Measurements from ENCODE around the gene DECR2. TPM values are rescaled to one million over a fixed set of nuclear protein-coding genes. Genes with fewer than 3 reads are reported as not detected.
A peak's percentile ranks its signal among the peaks of the same experiment; 100 is the strongest.

DECR2 gene
- total RNA-seq, 1 experiment from 2014 or later, result 17.1 TPM

- ChIA-PET POLR2A (interaction anchor here (0.7 kb wide), 1 partner anchor 12 kb away, joined by 3 read pairs; the partner anchor contains the start of gene DECR2), RAD21 (ENCODE audit: low non-redundant PET in 1 of 2, low total read pairs in 2 of 2, uncharacterized antibody in 2 of 2, unreplicated experiment in 2 of 2) (no interaction called here), CTCF (no interaction called here)
- Histone ChIP-seq H2AFZ (ENCODE audit: low read depth, low read length, poor library complexity, severe bottlenecking) (no peak overlapping the region), H3K4me1 (ENCODE audit: control insufficient read depth in 1 of 2, insufficient read depth in 2 of 2, low read length in 2 of 2) (peaks cover 0 to under 1% of the 10 kb centered on the region in 2 experiments; a peak in 1 of 4 replicates), H3K27ac (ENCODE audit: low read depth, low read length) (no peak overlapping the region), H3K9me2 (ENCODE audit: insufficient read depth) (no peaks in the 10 kb centered on the region), H3K27me3 (ENCODE audit: insufficient read depth, low read length) (no peaks in the 10 kb centered on the region), H3K9me3 (ENCODE audit: control insufficient read depth in 1 of 2, insufficient read depth in 1 of 2, low read depth in 1 of 2, low read length in 2 of 2) (no peaks in the 10 kb centered on the region; a peak in 1 of 4 replicates), H3K79me2 (ENCODE audit: insufficient read depth, low read length) (no peaks in the 10 kb centered on the region), H3K4me2 (ENCODE audit: low read length) (no peak overlapping the region), H3K4me3 (replicated peaks in 1 of 2; ENCODE audit: low read depth in 1 of 2, low read length in 2 of 2) (no peak overlapping the region), H3K36me3 (ENCODE audit: control insufficient read depth in 1 of 2, insufficient read depth in 2 of 2, low read length in 2 of 2) (no peaks in the 10 kb centered on the region), H3K9ac (ENCODE audit: low read length) (no peak overlapping the region), H4K20me1 (ENCODE audit: insufficient read depth) (no peaks in the 10 kb centered on the region)
- ATAC-seq, result no peak
- no peak for TF ChIP-seq SP1 (IDR thresholded peaks at IDR 0.05; ENCODE audit: low read depth)
- TF ChIP-seq, protein P1, sequence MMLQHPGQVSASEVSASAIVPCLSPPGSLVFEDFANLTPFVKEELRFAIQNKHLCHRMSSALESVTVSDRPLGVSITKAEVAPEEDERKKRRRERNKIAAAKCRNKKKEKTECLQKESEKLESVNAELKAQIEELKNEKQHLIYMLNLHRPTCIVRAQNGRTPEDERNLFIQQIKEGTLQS (IDR thresholded peaks at IDR 0.05), result no peak
- intact Hi-C loops (cut with micrococcal nuclease), result no loop called here
- BruUV-seq (replicated peaks), result no TSS peak
- no peak for DNase-seq (ENCODE audit: low read depth, low spot score)
Measured at GRCh38 chr16:389352-389751, 12.3 kb upstream of the DECR2 start.

DNA sequence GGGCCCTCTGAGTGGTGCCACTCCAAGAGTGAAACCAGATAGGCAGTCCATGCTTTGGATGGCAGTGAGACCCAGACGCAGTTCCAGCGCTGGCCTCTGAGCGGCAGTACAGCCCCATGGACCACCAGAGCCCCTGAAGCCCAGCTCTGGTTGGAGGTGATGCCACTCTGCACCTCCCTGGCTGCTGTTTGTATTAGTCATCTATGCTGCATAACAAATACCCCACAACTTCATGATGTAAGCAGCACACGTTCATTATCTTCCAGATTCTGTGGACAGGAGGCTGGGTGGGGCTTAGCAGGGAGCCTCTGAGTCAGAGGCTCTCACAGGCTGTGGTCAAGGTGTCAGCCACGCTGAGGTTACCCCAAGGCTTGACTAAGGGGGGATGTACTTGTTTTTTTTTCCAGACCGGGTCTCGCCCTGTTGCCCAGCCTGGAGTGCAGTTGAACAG is 9.8 kb upstream of the DECR2 start:
- Histone ChIP-seq H3K9me3 (ENCODE audit: control insufficient read depth in 1 of 2, insufficient read depth in 1 of 2, low read depth in 1 of 2, low read length in 2 of 2) (no peaks in the 10 kb centered on the region; a peak in 1 of 4 replicates), H2AFZ (ENCODE audit: low read depth, low read length, poor library complexity, severe bottlenecking) (no peak overlapping the region), H3K4me1 (ENCODE audit: control insufficient read depth in 1 of 2, insufficient read depth in 2 of 2, low read length in 2 of 2) (peaks cover 3 to 9% of the 10 kb centered on the region in 2 experiments; a peak in 2 of 4 replicates), H3K9ac (ENCODE audit: low read length) (no peak overlapping the region), H3K27me3 (ENCODE audit: insufficient read depth, low read length) (no peaks in the 10 kb centered on the region), H3K79me2 (ENCODE audit: insufficient read depth, low read length) (no peaks in the 10 kb centered on the region), H3K36me3 (ENCODE audit: control insufficient read depth in 1 of 2, insufficient read depth in 2 of 2, low read length in 2 of 2) (no peaks in the 10 kb centered on the region), H3K4me3 (replicated peaks in 1 of 2; ENCODE audit: low read depth in 1 of 2, low read length in 2 of 2) (no peak overlapping the region), H3K27ac (ENCODE audit: low read depth, low read length) (no peak overlapping the region), H3K4me2 (ENCODE audit: low read length) (no peak overlapping the region), H3K9me2 (ENCODE audit: insufficient read depth) (no peaks in the 10 kb centered on the region), H4K20me1 (ENCODE audit: insufficient read depth) (no peaks in the 10 kb centered on the region)
- no TSS peak for BruUV-seq (replicated peaks)
- ChIA-PET CTCF (interaction anchor here (0.5 to 1.6 kb wide), 4 partner anchors 96 to 193 kb away, joined by 3 to 6 read pairs (median 4); partner anchors contain the start of gene NHLRC4), POLR2A (no interaction called here), RAD21 (ENCODE audit: low non-redundant PET in 1 of 2, low total read pairs in 2 of 2, uncharacterized antibody in 2 of 2, unreplicated experiment in 2 of 2) (interaction anchor here in 1 of 2 experiments (0.7 kb wide), 2 partner anchors 96 to 127 kb away, joined by 3 read pairs; no protein-coding TSS in a partner anchor)
- intact Hi-C loops (cut with micrococcal nuclease), result loop anchor here (10.0 kb wide), 1 partner anchor 103 kb away; no protein-coding TSS in a partner anchor
- DNase-seq (ENCODE audit: low read depth, low spot score) (no peak), ATAC-seq (peak; percentile 84)
- TF ChIP-seq, protein P2, sequence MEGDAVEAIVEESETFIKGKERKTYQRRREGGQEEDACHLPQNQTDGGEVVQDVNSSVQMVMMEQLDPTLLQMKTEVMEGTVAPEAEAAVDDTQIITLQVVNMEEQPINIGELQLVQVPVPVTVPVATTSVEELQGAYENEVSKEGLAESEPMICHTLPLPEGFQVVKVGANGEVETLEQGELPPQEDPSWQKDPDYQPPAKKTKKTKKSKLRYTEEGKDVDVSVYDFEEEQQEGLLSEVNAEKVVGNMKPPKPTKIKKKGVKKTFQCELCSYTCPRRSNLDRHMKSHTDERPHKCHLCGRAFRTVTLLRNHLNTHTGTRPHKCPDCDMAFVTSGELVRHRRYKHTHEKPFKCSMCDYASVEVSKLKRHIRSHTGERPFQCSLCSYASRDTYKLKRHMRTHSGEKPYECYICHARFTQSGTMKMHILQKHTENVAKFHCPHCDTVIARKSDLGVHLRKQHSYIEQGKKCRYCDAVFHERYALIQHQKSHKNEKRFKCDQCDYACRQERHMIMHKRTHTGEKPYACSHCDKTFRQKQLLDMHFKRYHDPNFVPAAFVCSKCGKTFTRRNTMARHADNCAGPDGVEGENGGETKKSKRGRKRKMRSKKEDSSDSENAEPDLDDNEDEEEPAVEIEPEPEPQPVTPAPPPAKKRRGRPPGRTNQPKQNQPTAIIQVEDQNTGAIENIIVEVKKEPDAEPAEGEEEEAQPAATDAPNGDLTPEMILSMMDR (IDR thresholded peaks at IDR 0.05 in 2 of 3, conservative IDR thresholded peaks at IDR 0.05 in 1 of 3; ENCODE audit: borderline replicate concordance in 1 of 3, insufficient read depth in 1 of 3, low read depth in 2 of 3, low read length in 2 of 3), result peak; percentile 28 to 79 (median 74); a peak in 5 of 6 replicates
- TF ChIP-seq, protein P3, sequence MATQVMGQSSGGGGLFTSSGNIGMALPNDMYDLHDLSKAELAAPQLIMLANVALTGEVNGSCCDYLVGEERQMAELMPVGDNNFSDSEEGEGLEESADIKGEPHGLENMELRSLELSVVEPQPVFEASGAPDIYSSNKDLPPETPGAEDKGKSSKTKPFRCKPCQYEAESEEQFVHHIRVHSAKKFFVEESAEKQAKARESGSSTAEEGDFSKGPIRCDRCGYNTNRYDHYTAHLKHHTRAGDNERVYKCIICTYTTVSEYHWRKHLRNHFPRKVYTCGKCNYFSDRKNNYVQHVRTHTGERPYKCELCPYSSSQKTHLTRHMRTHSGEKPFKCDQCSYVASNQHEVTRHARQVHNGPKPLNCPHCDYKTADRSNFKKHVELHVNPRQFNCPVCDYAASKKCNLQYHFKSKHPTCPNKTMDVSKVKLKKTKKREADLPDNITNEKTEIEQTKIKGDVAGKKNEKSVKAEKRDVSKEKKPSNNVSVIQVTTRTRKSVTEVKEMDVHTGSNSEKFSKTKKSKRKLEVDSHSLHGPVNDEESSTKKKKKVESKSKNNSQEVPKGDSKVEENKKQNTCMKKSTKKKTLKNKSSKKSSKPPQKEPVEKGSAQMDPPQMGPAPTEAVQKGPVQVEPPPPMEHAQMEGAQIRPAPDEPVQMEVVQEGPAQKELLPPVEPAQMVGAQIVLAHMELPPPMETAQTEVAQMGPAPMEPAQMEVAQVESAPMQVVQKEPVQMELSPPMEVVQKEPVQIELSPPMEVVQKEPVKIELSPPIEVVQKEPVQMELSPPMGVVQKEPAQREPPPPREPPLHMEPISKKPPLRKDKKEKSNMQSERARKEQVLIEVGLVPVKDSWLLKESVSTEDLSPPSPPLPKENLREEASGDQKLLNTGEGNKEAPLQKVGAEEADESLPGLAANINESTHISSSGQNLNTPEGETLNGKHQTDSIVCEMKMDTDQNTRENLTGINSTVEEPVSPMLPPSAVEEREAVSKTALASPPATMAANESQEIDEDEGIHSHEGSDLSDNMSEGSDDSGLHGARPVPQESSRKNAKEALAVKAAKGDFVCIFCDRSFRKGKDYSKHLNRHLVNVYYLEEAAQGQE (IDR thresholded peaks at IDR 0.05; ENCODE audit: low read depth), result no peak
- TF ChIP-seq JUND (IDR thresholded peaks at IDR 0.05), result no peak
- TF ChIP-seq, protein P4, sequence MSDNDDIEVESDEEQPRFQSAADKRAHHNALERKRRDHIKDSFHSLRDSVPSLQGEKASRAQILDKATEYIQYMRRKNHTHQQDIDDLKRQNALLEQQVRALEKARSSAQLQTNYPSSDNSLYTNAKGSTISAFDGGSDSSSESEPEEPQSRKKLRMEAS (IDR thresholded peaks at IDR 0.05), result no peak
- peak; percentile 39; the same call in 1 of the 2 replicates for TF ChIP-seq CBX3 (IDR thresholded peaks at IDR 0.05; ENCODE audit: low read depth)
- TF ChIP-seq ZFX (IDR thresholded peaks at IDR 0.05), result no peak
- no peak for TF ChIP-seq TCF7L2 (IDR thresholded peaks at IDR 0.05; ENCODE audit: borderline replicate concordance, extremely low read depth, insufficient read depth, insufficient read length)
- TF ChIP-seq YY1 (IDR thresholded peaks at IDR 0.05; ENCODE audit: extremely low read depth, insufficient replicate concordance, low read depth, low read length), result no peak
- TF ChIP-seq RAD21 (IDR thresholded peaks at IDR 0.05; ENCODE audit: low read depth), result peak; percentile 74
- TF ChIP-seq EZH2phosphoT487 (IDR thresholded peaks at IDR 0.05; ENCODE audit: borderline replicate concordance), result no peak
- no peak for TF ChIP-seq FOSL1 (IDR thresholded peaks at IDR 0.05; ENCODE audit: low read depth)
- no peak for TF ChIP-seq SP1 (IDR thresholded peaks at IDR 0.05; ENCODE audit: low read depth)
- TF ChIP-seq, protein P1 (IDR thresholded peaks at IDR 0.05), result no peak
